ENCODE results near the gene YJU2. TPM values are rescaled to one million over a fixed set of nuclear protein-coding genes. Genes with fewer than 3 reads are reported as not detected.
A peak's percentile ranks its signal among the peaks of the same experiment; 100 is the strongest.

YJU2 gene
- total RNA-seq, 2 experiments from 2014 or later, result 26.8 to 32.1 TPM

GRCh38 chr19:4300589-4300988, 53.7 kb downstream of the YJU2 start:
- H3K27ac Mint-ChIP-seq, result peak overlapping the region; percentile 87
- peaks cover 47% of the 10 kb centered on the region for H3K4me1 Mint-ChIP-seq
- H3K4me3 Mint-ChIP-seq, result peak overlapping the region; percentile 80
- DNase-seq (no peak), ATAC-seq (no peak)
- no peaks in the 10 kb centered on the region for H3K27me3 Mint-ChIP-seq
- CTCF ChIA-PET, result interaction anchor here (2.5 to 2.8 kb wide), 2 partner anchors 34 to 42 kb away, joined by 11 to 13 read pairs; partner anchors contain the start of gene MPND
- peaks cover 2% of the 10 kb centered on the region for H3K36me3 Mint-ChIP-seq
- no peaks in the 10 kb centered on the region for H3K9me3 Mint-ChIP-seq (ENCODE audit: low read depth)

GRCh38 chr19:4301590-4302242, 54.8 kb downstream of the YJU2 start:
- Mint-ChIP-seq H3K4me1 (peaks cover 50% of the 10 kb centered on the region), H3K27me3 (no peaks in the 10 kb centered on the region), H3K36me3 (peaks cover 2% of the 10 kb centered on the region), H3K4me3 (peak overlapping the region; percentile 80), H3K27ac (peak overlapping the region; percentile 87), H3K9me3 (ENCODE audit: low read depth) (no peaks in the 10 kb centered on the region)
- DNase-seq (no peak), ATAC-seq (peak; percentile 11)
- CTCF ChIA-PET, result interaction anchor here (0.9 to 2.8 kb wide), 5 partner anchors 23 to 170 kb away, joined by 3 to 13 read pairs (median 6); partner anchors contain the start of gene MPND

- peaks cover 50% of the 10 kb centered on the region for H3K4me1 Mint-ChIP-seq
- H3K4me3 Mint-ChIP-seq, result peak within 1 kb of the TSS; percentile 80
- CTCF ChIA-PET, result interaction anchor here (0.9 to 2.8 kb wide), 5 partner anchors 23 to 169 kb away, joined by 3 to 13 read pairs (median 6); partner anchors contain the start of gene MPND
- H3K27me3 Mint-ChIP-seq, result no peaks in the 10 kb centered on the region
- no peaks in the 10 kb centered on the region for H3K9me3 Mint-ChIP-seq (ENCODE audit: low read depth)
- H3K27ac Mint-ChIP-seq, result peak within 1 kb of the TSS; percentile 87
- ATAC-seq (peak; percentile 2), DNase-seq (peak; percentile 52)
- peaks cover 2% of the 10 kb centered on the region for H3K36me3 Mint-ChIP-seq
Measured at GRCh38 chr19:4302243-4302640, 55.4 kb downstream of the YJU2 start, which contains the start of gene TMIGD2. Gene TMIGD2 (minus strand): TSS chr19:4302389. CDS start chr19:4302385, 4 bp downstream.

GRCh38 chr19:4303819-4304537, 57.1 kb downstream of the YJU2 start:
- peak; percentile 34 for ATAC-seq
- Mint-ChIP-seq H3K4me3 (peak overlapping the region; percentile 65), H3K27me3 (no peaks in the 10 kb centered on the region), H3K4me1 (peaks cover 39% of the 10 kb centered on the region), H3K36me3 (no peaks in the 10 kb centered on the region), H3K27ac (peak overlapping the region; percentile 81), H3K9me3 (ENCODE audit: low read depth) (no peaks in the 10 kb centered on the region)
- DNase-seq, result peak; percentile 69
- CTCF ChIA-PET, result interaction anchor here (0.7 to 1.8 kb wide), 6 partner anchors 34 to 608 kb away, joined by 3 to 8 read pairs (median 4); partner anchors contain the start of gene STAP2

GRCh38 chr19:4304538-4305256, 57.8 kb downstream of the YJU2 start, which contains the start of gene FSD1:
Gene FSD1 (plus strand): TSS chr19:4304598. CDS start chr19:4304747, 149 bp downstream.
- peak within 1 kb of the TSS; percentile 65 for H3K4me3 Mint-ChIP-seq
- H3K4me1 Mint-ChIP-seq, result peaks cover 34% of the 10 kb centered on the region
- H3K27ac Mint-ChIP-seq, result peak within 1 kb of the TSS; percentile 87
- no peaks in the 10 kb centered on the region for H3K9me3 Mint-ChIP-seq (ENCODE audit: low read depth)
- DNase-seq, result peak; percentile 86
- CTCF ChIA-PET, result interaction anchor here (1.0 to 1.8 kb wide), 5 partner anchors 33 to 608 kb away, joined by 3 to 8 read pairs (median 4); partner anchors contain the start of gene STAP2
- no peaks in the 10 kb centered on the region for H3K27me3 Mint-ChIP-seq
- peak; percentile 92 for ATAC-seq
- no peaks in the 10 kb centered on the region for H3K36me3 Mint-ChIP-seq

GRCh38 chr19:4305257-4305612, 58.4 kb downstream of the YJU2 start:
- no peaks in the 10 kb centered on the region for H3K27me3 Mint-ChIP-seq
- peaks cover 34% of the 10 kb centered on the region for H3K4me1 Mint-ChIP-seq
- peak overlapping the region; percentile 48 for H3K4me3 Mint-ChIP-seq
- no peaks in the 10 kb centered on the region for H3K36me3 Mint-ChIP-seq
- no peak for DNase-seq
- ATAC-seq, result no peak
- no peaks in the 10 kb centered on the region for H3K9me3 Mint-ChIP-seq (ENCODE audit: low read depth)
- CTCF ChIA-PET, result interaction anchor here (1.6 to 1.8 kb wide), 2 partner anchors 33 to 38 kb away, joined by 4 to 8 read pairs; partner anchors contain the start of gene STAP2
- no peak overlapping the region for H3K27ac Mint-ChIP-seq

GRCh38 chr19:4305659-4306058, 58.8 kb downstream of the YJU2 start:
- Mint-ChIP-seq H3K4me1 (peaks cover 31% of the 10 kb centered on the region), H3K27ac (no peak overlapping the region), H3K27me3 (no peaks in the 10 kb centered on the region), H3K36me3 (no peaks in the 10 kb centered on the region), H3K4me3 (peak overlapping the region; percentile 48), H3K9me3 (ENCODE audit: low read depth) (no peaks in the 10 kb centered on the region)
- DNase-seq (no peak), ATAC-seq (no peak)
- CTCF ChIA-PET, result interaction anchor here (0.9 to 1.6 kb wide), 2 partner anchors 32 to 37 kb away, joined by 3 to 4 read pairs; partner anchors contain the start of gene STAP2

- no peak overlapping the region for H3K4me3 Mint-ChIP-seq
- H3K36me3 Mint-ChIP-seq, result peaks cover 1% of the 10 kb centered on the region
- DNase-seq (no peak), ATAC-seq (peak; percentile 63)
- H3K27me3 Mint-ChIP-seq, result no peaks in the 10 kb centered on the region
- H3K27ac Mint-ChIP-seq, result no peak overlapping the region
- peaks cover 2% of the 10 kb centered on the region for H3K4me1 Mint-ChIP-seq
- CTCF ChIA-PET, result interaction anchor here (1.2 to 1.5 kb wide), 2 partner anchors 32 to 42 kb away, joined by 3 to 4 read pairs; partner anchors contain the start of gene MPND
- H3K9me3 Mint-ChIP-seq (ENCODE audit: low read depth), result no peaks in the 10 kb centered on the region
Measured at GRCh38 chr19:4310247-4311121, 63.6 kb downstream of the YJU2 start.

- no peaks in the 10 kb centered on the region for H3K4me1 Mint-ChIP-seq
- ATAC-seq (no peak), DNase-seq (no peak)
- peaks cover 20% of the 10 kb centered on the region for H3K36me3 Mint-ChIP-seq
- CTCF ChIA-PET, result interaction anchor here (0.9 to 1.4 kb wide), 2 partner anchors 22 to 39 kb away, joined by 3 to 4 read pairs; no protein-coding TSS in a partner anchor
- no peak overlapping the region for H3K4me3 Mint-ChIP-seq
- H3K27ac Mint-ChIP-seq, result no peak overlapping the region
- no peaks in the 10 kb centered on the region for H3K27me3 Mint-ChIP-seq
- H3K9me3 Mint-ChIP-seq (ENCODE audit: low read depth), result no peaks in the 10 kb centered on the region
Measured at GRCh38 chr19:4313847-4314490, 67.1 kb downstream of the YJU2 start.

- H3K27me3 Mint-ChIP-seq, result no peaks in the 10 kb centered on the region
- no peak overlapping the region for H3K4me3 Mint-ChIP-seq
- H3K9me3 Mint-ChIP-seq (ENCODE audit: low read depth), result peaks cover 14% of the 10 kb centered on the region
- peaks cover 30% of the 10 kb centered on the region for H3K36me3 Mint-ChIP-seq
- CTCF ChIA-PET, result no interaction called here
- no peak for ATAC-seq
- H3K4me1 Mint-ChIP-seq, result no peaks in the 10 kb centered on the region
- no peak overlapping the region for H3K27ac Mint-ChIP-seq
- DNase-seq, result no peak
Measured at GRCh38 chr19:4316956-4317355, 70.1 kb downstream of the YJU2 start.

GRCh38 chr19:4318460-4318859, 71.6 kb downstream of the YJU2 start:
- CTCF ChIA-PET, result interaction anchor here (2.0 to 4.8 kb wide), 2 partner anchors 34 to 51 kb away, joined by 7 to 19 read pairs; no protein-coding TSS in a partner anchor
- Mint-ChIP-seq H3K36me3 (peaks cover 29% of the 10 kb centered on the region), H3K4me1 (no peaks in the 10 kb centered on the region), H3K27me3 (no peaks in the 10 kb centered on the region), H3K27ac (no peak overlapping the region), H3K9me3 (ENCODE audit: low read depth) (peaks cover 14% of the 10 kb centered on the region), H3K4me3 (no peak overlapping the region)
- ATAC-seq (no peak), DNase-seq (no peak)

Data from activated CD8-positive, alpha-beta memory T cell treated with anti-CD3 and anti-CD28 coated beads, Interleukin-2, amount 10 ng/mL, durations not matched to agents 7 days and 5 days (primary cell).